HepG2 (cell line): ENCODE results near the gene PDZD7.

Source experiments
- CSRNP1 ChIP-seq: sonication (generic); formaldehyde crosslinking; IDR thresholded peaks from 2 replicates; pipeline ENCODE4 v1.8.1; 2023; ENCODE audit warnings: mild to moderate bottlenecking, missing genetic modification reagents
- E2F5 ChIP-seq: sonication (generic); formaldehyde crosslinking; conservative IDR thresholded peaks from 2 replicates; pipeline ENCODE4 v1.4.0; 2020; ENCODE audit warnings: missing genetic modification reagents
- ERF ChIP-seq: IDR thresholded peaks from 2 replicates; pipeline ENCODE4 v1.6.1; 2018; ENCODE audit warnings: missing biosample characterization, missing genetic modification reagents
- GTF3A ChIP-seq: sonication (generic); formaldehyde crosslinking; conservative IDR thresholded peaks from 2 replicates; pipeline ENCODE4 v1.4.0; 2020; ENCODE audit warnings: mild to moderate bottlenecking, missing genetic modification reagents
- JUND ChIP-seq: sonication (generic); formaldehyde crosslinking; IDR thresholded peaks from 2 replicates; pipeline ENCODE4 v1.8.0; 2022; ENCODE audit warnings: mild to moderate bottlenecking, missing genetic modification reagents
- NCOR1 ChIP-seq: fragments of 200-600 bp; sonication (generic); IDR thresholded peaks from 2 replicates; pipeline ENCODE4 v1.7.0; 2017; ENCODE audit warnings: antibody characterized with exemption, low read length, borderline replicate concordance
- POLR2A ChIP-seq, 2 experiments: IDR thresholded peaks; 2 replicates each; pipeline ENCODE4 v1.6.1; 2011; ENCODE audit warnings: low read depth in 2 of 2, low read length in 2 of 2, mild to moderate bottlenecking in 1 of 2, moderate library complexity in 1 of 2; ENCODE audit not compliant: insufficient read depth in 1 of 2
- POLR2AphosphoS5 ChIP-seq: IDR thresholded peaks from 2 replicates; pipeline ENCODE4 v1.6.1; 2012; ENCODE audit warnings: low read depth, low read length
- PPARG ChIP-seq: conservative IDR thresholded peaks from 2 replicates; pipeline ENCODE4 v1.6.1; 2016; ENCODE audit warnings: missing biosample characterization, missing genetic modification reagents
- TFE3 ChIP-seq: IDR thresholded peaks from 2 replicates; pipeline ENCODE4 v1.6.1; 2016
- ZNF367 ChIP-seq: sonication (generic); formaldehyde crosslinking; IDR thresholded peaks from 2 replicates; pipeline ENCODE4 v1.4.0; 2020; ENCODE audit warnings: missing genetic modification reagents, borderline replicate concordance
- ZSCAN9 ChIP-seq: IDR thresholded peaks from 2 replicates; pipeline ENCODE4 v1.6.1; 2016; ENCODE audit warnings: borderline replicate concordance
- TF ChIP-seq, protein P1 (sequence below): sonication (generic); formaldehyde crosslinking; IDR thresholded peaks from 2 replicates; pipeline ENCODE4 v1.8.1; 2022; ENCODE audit warnings: mild to moderate bottlenecking, missing genetic modification reagents
- TF ChIP-seq, protein P2 (sequence below): sonication (generic); formaldehyde crosslinking; IDR thresholded peaks from 2 replicates; pipeline ENCODE4 v1.4.0; 2020; ENCODE audit warnings: low read depth, missing genetic modification reagents

- no peak for TF ChIP-seq NCOR1
- TF ChIP-seq GTF3A = no peak
- no peak for TF ChIP-seq ERF (CRISPR knock-in tag)
- no peak for TF ChIP-seq JUND (CRISPR knock-in tag)
- TF ChIP-seq PPARG = no peak
- TF ChIP-seq TFE3 (CRISPR knock-in tag) = no peak
- no peak for TF ChIP-seq ZNF367 (CRISPR knock-in tag)
- TF ChIP-seq, protein P1, sequence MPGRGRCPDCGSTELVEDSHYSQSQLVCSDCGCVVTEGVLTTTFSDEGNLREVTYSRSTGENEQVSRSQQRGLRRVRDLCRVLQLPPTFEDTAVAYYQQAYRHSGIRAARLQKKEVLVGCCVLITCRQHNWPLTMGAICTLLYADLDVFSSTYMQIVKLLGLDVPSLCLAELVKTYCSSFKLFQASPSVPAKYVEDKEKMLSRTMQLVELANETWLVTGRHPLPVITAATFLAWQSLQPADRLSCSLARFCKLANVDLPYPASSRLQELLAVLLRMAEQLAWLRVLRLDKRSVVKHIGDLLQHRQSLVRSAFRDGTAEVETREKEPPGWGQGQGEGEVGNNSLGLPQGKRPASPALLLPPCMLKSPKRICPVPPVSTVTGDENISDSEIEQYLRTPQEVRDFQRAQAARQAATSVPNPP (CRISPR knock-in tag) = no peak
- no peak for TF ChIP-seq ZSCAN9 (CRISPR knock-in tag)
- no peak for TF ChIP-seq CSRNP1 (CRISPR knock-in tag)
- TF ChIP-seq POLR2A (IDR thresholded peaks at IDR 0.05; ENCODE audit: insufficient read depth in 1 of 2, low read depth in 2 of 2, low read length in 2 of 2) = no peak
- TF ChIP-seq E2F5 = no peak
- TF ChIP-seq, protein P2, sequence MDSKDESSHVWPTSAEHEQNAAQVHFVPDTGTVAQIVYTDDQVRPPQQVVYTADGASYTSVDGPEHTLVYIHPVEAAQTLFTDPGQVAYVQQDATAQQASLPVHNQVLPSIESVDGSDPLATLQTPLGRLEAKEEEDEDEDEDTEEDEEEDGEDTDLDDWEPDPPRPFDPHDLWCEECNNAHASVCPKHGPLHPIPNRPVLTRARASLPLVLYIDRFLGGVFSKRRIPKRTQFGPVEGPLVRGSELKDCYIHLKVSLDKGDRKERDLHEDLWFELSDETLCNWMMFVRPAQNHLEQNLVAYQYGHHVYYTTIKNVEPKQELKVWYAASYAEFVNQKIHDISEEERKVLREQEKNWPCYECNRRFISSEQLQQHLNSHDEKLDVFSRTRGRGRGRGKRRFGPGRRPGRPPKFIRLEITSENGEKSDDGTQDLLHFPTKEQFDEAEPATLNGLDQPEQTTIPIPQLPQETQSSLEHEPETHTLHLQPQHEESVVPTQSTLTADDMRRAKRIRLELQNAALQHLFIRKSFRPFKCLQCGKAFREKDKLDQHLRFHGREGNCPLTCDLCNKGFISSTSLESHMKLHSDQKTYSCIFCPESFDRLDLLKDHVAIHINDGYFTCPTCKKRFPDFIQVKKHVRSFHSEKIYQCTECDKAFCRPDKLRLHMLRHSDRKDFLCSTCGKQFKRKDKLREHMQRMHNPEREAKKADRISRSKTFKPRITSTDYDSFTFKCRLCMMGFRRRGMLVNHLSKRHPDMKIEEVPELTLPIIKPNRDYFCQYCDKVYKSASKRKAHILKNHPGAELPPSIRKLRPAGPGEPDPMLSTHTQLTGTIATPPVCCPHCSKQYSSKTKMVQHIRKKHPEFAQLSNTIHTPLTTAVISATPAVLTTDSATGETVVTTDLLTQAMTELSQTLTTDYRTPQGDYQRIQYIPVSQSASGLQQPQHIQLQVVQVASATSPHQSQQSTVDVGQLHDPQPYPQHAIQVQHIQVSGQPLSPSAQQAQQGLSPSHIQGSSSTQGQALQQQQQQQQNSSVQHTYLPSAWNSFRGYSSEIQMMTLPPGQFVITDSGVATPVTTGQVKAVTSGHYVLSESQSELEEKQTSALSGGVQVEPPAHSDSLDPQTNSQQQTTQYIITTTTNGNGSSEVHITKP = no peak
- TF ChIP-seq POLR2AphosphoS5 = no peak
Measured at GRCh38 chr10:101014230-101014884, 16.6 kb downstream of the PDZD7 start.
